Erythroblast (primary cell): ENCODE measurements around the gene RASGRP4.

Experiments
- GATA1 ChIP-seq: IDR thresholded peaks from 2 replicates; pipeline ENCODE4 v1.6.1; 2011; ENCODE audit warnings: low read depth, mild to moderate bottlenecking, control low read depth, low read length, moderate library complexity
- POLR2A ChIP-seq: IDR thresholded peaks from 2 replicates; pipeline ENCODE4 v1.6.1; 2011; ENCODE audit warnings: mild to moderate bottlenecking, low read length

- no peak for TF ChIP-seq POLR2A
- no peak for TF ChIP-seq GATA1
Measured at GRCh38 chr19:38473201-38473600, 47.2 kb upstream of the RASGRP4 start.
